H54 (cell line): ENCODE data around the gene MAST2.
A peak's percentile ranks its signal among the peaks of the same experiment; 100 is the strongest.
"Not testable (repeated sequence)": the region's sequence is repeated elsewhere in the genome, so short reads cannot be mapped to it uniquely, and the experiment has no call there.

ENCODE experiments used
- DNase-seq: peaks from one replicate; pipeline ENCODE4 v3.0.0; 2011; ENCODE audit warnings: low spot score, mixed read lengths; ENCODE audit not compliant: insufficient read length
- FAIRE-seq: peaks from 3 replicates; lab custom pipeline; 2011; peaks lifted over from hg19 to GRCh38; lab: Jason Lieb, UNC
- POLR2A ChIP-seq: IDR thresholded peaks from 2 replicates; pipeline ENCODE4 v1.6.1; 2011; ENCODE audit warnings: low read depth, mild to moderate bottlenecking, low read length

The MAST2 gene

DNA sequence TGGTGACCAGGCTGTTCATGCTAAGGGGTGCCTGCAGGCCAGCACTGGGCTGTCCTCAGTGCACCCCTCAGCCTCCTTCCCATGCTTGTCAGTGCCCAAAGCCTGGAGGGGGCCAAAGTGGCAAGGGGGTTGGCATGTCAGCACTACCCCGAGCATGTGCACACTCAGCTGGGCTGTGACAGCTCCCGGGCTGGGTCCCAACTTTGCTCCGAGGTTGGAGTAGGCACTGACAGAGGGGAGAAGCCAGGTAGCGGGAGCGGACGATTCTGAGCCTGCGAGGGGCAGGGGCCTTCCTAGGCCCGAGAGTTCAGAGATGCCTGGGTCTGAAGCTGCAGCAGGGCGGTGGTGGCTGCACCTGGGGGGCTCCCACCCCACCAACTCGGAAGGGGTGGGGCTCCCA is 119.0 kb downstream of the MAST2 start:
- FAIRE-seq, result no peak
- TF ChIP-seq POLR2A, result no peak

DNA sequence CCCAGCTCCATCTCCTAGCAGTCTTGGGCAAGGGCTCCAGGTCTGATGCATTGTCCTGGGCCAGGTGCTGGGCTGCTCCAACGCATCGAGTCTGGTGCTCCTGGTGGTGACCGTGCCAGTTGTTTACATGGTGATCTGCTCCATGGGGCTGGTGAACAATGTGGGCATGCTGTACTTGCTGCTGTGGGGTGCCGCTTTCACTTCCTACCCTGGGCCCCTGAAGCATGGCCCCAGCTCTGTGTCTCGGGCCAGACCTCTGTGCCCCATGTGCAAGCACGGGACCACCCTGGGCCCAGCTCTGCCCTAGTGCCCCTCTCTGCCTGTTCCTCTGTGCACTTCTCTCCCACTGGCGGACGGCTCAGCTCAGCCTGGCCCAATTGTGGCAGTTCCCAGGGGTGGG is 119.4 kb downstream of the MAST2 start:
- FAIRE-seq, result no peak
- no peak for DNase-seq
- no peak for TF ChIP-seq POLR2A

More for the DNA sequence above, 119.0 kb downstream of the MAST2 start:
- DNase-seq, result no peak

DNA sequence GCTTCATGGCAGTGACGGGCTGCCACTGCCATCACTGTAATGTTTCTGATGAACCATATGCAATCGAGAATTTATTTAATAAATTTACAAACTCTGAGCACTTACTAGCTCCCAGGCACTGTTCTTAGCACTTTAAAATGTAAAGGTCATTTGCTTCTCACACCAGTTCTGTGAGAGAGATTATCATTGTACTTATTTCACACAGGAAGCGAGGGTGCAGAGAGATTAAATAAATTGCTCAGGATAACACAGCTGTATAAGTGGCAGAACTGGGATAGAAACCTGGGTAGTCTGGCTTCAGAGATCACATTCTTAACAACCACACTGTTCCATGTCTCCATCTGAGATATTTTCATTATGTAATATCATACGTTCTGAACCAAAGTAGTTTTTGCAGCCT is 119.9 kb downstream of the MAST2 start:
- no peak for FAIRE-seq
- TF ChIP-seq POLR2A, result no peak
- no peak for DNase-seq

DNA sequence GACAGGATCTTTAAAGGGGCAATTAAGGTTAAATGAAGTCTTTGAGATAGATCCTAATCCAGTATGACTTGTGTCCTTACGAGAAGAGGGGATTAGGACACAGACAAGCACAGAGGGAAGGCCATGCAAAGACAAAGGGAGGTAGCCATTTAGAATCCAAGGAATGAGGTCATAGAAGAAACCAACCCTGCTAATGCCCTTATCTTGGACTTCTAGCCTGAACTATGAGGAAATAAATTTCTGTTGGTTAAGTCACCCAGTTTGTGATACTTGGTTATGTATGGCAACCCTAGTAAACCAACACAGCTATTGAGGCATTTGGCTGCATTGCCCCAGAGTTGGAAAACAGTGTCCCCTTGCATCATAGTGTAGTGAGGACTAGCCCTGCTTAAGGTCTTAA is 121.3 kb downstream of the MAST2 start:
- FAIRE-seq (peak; percentile 30), DNase-seq (no peak)
- TF ChIP-seq POLR2A, result no peak

DNA sequence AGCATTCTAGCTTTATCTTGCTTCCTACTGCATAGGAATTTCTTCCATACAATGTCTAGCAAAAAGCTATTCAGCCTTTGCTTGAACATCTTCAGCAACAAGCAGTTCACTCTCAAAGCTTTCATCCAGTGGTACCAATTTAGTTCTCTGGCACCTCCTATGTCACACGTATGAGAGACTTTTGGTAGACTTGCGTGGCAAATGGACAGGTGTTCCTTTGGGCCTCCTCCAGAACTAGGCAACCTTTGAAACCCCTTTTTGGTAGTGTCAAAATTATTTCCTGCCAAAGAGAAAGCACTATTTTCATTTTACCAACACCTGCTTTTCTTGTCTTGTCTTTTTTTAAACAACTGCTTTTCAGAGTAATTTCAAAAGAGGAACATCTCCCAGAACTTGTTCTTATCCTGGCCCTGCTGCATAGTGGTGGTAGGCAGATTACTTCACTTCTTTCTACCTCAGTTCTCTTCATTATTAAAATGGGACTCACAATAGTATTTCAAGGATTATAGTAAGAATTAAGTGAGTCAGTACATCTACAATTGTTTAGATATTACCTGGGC is 122.4 kb downstream of the MAST2 start:
- no peak for TF ChIP-seq POLR2A
- no peak for FAIRE-seq
- DNase-seq, result no peak

DNA sequence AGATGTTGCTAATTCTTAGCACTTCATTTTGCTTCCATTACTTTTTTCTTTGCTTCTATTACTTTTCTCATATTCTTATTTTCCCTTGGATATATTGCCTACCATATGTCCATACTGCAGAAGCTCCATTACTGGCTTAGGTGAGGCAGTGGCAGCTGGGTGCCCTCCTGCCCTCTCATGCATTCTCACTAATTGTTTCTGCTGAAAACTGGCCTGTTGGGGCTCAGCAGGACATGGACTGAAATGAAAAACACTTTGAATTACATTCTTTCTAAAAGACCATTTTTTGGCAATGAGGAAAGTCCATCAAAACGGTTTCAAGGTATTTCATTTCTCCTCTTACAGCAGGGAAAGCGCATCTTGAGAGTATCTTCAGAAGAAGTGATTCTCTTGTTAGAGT is 122.9 kb downstream of the MAST2 start:
- no peak for FAIRE-seq
- no peak for TF ChIP-seq POLR2A
- no peak for DNase-seq

DNA sequence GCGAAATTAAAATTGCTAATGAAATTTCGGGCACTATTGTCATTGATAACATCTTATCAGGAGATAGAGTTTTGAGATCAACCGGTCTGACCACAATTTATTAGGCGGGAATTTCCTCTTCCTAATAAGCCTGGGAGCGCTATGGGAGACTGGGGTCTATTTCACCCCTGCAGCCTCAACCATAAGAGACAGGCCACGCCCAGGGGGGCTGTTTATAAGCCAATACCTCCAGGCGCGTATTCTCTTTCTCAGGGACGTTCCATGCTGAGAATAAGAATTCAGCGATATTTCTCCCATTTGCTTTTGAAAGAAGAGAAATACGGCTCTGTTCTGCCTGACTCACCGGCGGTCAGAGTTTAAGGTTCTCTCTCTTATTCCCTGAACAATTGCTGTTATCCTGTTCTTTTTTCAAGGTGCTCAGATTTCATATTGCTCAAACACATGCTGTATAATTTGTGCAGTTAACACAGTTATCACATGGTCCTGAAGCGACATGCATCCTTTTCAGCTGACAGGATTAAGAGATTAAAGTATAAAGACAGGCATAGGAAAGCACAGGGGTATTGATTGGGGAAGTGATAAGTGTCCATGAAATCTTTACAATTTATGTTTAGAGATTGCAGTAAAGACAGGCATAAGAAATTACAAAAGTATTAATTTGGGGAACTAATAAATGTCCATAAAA is 124.0 kb downstream of the MAST2 start:
- not testable (repeated sequence) for FAIRE-seq, DNase-seq

DNA sequence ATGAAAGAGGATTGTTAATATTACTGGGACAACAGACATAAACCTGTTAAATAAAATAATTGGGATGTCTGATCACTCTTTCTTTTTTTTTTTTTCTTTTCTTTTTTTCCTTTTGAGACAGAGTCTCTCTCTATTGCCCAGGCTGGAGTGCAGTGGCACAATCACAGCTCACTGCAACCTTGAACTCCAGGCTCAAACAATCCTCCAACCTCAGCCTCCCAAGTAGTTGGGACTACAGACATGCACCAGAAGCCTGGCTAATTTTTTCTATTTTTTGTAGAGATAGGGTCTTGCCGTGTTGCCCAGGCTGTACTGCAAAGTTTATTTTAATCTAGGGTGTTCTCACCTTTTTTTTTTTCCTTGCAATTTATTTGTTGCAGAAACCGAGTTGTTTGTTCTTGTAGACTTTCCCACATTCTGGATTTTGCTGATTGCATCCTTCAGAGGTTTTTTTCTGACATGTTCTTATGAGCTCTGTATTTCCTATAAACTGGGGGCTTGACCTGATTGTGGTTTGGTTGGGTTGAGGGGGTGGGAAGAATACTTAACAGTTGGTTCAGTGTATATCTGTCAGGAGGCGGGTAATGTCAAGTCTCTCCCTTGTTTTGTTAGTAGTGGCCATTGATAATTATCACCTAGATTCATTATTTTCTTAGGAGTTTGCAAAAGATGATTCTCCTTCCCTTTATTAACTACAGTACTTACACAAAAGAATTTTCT is 125.2 kb downstream of the MAST2 start:
- TF ChIP-seq POLR2A, result no peak
- no peak for DNase-seq
- FAIRE-seq, result no peak

DNA sequence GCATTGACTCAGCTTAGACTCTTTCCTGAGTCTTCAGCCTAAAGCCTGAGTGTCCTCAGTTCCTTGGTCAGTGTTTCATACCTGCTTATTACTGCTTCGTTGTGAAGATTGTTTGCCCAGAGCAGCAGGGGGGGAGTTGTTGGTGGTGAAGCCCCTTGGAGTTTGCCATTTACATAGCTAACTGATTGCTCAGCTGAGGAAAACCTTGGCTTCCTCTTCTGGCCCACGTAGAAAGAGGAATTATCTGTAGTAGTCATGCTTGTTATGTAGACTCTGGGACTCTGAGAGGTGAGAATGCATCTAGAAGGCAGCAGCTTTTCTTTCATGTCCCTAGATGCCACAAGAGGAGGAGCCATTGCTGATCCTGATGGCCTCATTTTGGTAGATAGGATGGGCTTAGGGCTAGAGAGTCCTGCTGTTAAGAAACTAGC is 125.9 kb downstream of the MAST2 start:
- FAIRE-seq (peak; percentile 92), DNase-seq (peak; percentile 23)
- TF ChIP-seq POLR2A, result no peak

DNA sequence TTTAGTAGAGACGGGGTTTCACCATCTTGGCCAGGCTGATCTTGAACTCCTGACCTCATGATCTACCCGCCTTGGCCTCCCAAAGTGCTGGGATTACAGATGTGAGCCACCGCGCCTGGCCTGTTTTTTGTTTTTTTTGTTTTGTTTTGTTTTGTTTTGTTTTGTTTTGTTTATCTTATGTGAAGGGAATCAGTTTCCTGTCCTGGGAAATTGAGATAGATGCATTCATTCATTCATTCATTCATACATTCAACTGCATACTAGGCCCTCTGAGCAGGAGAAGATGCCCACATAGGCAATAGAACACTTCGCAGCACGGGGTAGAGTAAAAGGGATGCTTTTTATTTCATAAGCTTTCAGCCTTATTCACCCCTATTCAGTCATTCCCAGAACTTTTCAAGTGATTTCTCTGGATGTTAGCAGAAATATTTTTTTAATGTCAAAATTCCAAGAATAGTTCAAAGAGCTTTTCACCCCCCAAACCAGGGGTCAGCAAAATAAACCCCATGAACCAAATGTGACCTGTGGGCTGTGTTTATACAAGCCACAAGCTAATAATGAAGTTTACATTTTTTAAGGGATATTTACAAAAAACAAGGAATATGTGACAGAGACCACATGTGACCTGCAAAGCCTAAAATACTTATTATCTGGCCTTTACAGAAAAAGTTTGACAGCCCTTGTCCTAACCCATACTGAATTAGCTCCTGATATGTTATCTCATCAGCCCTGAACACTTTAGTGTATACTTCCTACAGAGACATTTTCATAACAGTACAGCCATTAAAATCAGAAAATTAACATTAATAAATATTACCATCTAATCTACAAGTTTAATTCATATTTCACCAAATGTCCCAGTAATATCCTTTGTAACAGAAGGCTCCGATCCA is 127.1 kb downstream of the MAST2 start:
- DNase-seq (no peak), FAIRE-seq (no peak)
- no peak for TF ChIP-seq POLR2A

DNA sequence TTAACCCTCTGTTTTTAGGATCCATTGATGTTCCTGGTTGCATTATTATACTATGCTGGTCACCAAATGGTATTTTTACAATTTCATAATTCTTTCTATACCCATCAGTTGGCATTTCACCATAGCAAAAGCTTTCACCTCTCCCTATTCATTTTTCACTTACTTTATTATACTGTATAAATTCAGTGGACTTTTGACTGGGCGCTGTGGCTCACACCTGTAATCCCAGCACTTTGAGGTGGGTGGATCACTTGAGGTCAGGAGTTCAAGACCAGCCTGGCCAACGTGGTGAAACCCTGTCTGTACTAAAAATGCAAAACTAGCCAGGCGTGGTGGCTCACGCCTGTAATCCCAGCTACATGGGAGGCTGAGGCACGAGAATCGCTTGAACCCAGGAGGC is 128.8 kb downstream of the MAST2 start:
- not testable (repeated sequence) for FAIRE-seq, DNase-seq

DNA sequence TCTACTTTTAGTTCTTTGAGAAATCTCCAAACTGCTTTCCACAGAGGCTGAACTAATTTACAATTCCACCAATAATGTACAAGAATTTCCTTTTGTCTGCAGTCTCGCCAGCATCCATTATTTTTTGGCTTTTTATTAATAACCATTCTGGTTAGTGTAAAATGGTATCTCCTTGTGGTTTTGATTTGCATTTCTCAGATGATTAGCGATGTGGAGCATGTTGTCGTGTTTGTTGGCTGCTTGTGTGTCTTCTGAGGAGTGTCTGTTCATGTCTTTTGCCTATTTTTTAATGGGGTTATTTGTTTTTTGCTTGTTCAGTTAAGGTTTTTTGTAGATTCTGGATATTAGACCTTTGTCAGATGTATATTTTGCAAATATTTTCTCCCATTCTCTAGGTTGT is 131.5 kb downstream of the MAST2 start:
- TF ChIP-seq POLR2A, result no peak
- no peak for DNase-seq
- no peak for FAIRE-seq

DNA sequence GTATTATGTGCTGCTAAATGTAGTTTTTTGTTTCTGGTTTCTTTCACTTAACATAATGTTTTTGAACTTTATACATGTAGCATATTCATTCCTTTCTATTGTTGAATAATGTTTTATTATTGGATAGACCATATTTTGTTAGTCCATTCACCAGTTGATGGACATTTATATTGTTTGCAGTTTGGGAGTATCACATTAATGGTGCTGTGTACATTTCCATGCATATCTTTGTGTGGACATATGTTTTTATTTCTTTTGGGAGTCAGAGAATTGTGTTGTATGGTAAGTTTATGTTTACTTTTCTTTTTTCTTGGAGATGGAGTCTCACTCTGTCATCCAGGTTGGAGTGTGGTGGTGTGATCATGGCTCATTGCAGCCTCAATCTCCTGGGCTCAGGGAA is 134.6 kb downstream of the MAST2 start:
- TF ChIP-seq POLR2A, result no peak
- peak; percentile 41 for FAIRE-seq

DNA sequence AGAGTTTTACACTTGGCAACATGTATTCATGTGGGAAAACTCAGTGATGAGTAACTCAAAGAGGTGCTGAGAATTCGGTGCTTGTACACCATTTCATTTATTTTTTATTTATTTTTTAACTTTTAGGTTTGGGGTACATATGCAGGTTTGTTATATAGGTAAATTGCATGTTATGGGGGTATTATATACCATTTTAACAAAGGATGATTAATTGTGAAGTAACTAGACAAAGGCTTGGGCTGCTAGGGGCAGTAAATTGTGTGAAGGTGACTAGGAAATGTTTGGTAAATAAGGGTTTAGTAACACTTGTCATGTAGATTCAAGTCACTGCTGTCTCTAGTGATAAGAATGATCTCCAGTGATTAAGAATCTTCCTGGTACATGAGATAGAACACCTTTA is 139.0 kb downstream of the MAST2 start:
- FAIRE-seq (peak; percentile 20), DNase-seq (no peak)
- TF ChIP-seq POLR2A, result no peak

More for the DNA sequence above, 134.6 kb downstream of the MAST2 start:
- DNase-seq, result no peak
